GM21360 (cell line): ENCODE measurements around the gene MIEN1.
"Not testable (repeated sequence)": the region's sequence is repeated elsewhere in the genome, so short reads cannot be mapped to it uniquely, and the experiment has no call there.

ENCODE experiments used
- ATAC-seq: cut with Tn5 transposase; IDR thresholded peaks from one replicate; pipeline ENCODE4 v1.9.1; 2021; ENCODE audit warnings: mild to moderate bottlenecking, moderate library complexity; ENCODE audit not compliant: unreplicated experiment

Gene MIEN1

GRCh38 chr17:39756380-39757079, 26.2 kb upstream of the MIEN1 start:
- no peak for ATAC-seq

DNA sequence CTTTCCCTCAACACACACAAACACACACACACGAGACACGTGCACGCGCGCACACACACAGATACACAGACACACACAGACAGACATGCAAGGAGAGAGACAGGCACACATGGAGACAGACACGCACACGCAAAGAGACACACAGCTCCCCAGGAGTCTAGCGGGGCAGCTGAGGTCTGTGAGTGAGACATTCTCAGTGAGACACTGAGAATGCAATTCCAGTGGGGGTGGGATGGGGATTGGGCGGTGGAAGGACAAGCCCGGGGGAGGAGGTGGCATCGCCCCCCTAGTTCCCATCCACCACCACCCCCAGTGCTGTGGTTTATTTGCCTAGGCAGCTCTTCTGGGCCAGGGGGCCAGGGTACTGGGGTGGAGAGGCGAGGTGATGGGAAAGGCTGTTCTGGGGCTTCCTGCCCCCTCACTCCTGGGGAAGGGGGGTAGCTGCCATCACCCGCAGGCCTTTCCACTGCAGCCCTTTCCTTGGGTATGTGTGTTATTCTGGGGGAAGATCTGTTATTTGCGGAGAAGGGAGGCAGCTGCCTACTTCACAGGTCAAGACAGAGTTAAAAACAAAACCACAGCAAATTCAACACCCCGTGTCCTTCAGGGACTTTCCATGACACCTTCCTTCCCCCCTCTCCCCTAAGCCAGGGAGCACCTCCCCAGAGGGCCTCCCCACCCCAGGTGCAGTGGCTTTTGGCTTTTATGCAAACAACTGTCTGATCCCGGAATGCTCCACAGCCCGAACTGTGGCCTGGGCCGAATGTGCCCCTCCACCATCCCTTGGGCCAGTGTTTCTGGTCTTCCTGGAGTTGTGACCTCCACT, 25.4 kb upstream of the MIEN1 start:
- no peak for ATAC-seq

GRCh38 chr17:39754958-39755553, 24.7 kb upstream of the MIEN1 start:
- no peak for ATAC-seq

- ATAC-seq: peak; percentile 56
These were observed 24.0 kb upstream of the MIEN1 start for GRCh38 chr17:39754161-39754957.

DNA sequence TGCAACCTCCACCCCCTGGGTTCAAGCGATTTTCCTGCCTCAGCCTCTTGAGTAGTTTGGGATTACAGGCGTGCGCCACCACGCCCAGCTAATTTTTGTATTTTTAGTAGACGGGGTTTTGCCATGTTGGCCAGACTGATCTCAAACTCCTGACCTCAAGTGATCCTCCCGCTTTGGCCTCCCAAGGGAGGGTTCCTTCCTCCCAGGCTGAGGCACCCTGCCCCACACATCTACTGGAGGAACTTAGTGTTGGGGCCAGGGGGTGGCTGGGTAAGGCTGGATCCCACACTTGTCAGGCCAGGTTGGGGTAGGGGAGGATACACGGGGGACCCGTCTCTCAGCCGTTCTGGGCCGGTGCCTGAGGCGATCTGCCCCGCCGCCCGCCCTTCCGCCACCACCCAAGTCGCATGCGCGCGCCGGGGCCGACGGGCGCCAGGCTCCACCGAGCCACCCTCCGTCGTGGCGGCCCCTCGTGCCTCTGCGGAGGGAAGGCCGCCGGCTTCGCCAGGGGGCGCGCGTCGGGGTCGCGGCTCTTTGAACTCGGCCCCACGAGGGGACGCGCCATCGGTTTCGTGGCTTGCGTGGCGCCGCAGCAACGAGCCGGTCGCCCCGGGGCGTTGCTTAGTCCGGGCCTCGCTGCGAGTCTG, 23.3 kb upstream of the MIEN1 start:
- ATAC-seq: peak; percentile 23

DNA sequence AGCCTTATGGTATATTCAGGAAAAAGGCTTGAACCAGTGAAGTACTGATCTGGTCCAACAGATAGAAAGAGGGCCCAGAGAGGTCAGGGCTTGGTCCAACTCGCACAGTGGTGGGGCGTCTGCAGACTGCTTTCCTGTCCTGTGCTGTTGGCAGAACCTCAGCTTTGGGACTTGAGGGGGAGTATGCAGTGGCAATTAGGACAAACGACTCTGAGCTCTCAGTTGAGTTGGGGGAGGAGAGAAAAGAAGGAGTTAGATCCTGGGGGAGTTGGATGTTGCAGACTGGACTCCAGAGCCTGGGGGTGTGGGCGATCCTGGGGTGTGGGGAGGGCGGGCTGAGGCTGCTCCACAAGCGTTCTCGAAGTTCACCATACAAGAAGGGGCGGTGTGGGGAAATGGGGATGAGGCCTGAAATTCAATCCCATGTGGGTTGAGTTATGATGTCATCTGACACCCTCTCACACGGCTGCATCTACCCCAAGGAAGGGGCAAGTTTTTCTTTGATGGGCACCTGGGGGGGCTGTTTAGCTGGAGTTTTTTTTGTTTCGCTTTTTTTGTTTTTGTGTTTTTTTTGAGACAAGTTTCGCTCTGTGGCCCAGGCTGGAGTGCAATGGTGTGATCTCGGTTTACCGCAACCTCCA, 22.0 kb upstream of the MIEN1 start:
- no peak for ATAC-seq

- no peak for ATAC-seq
These were observed 21.3 kb upstream of the MIEN1 start for GRCh38 chr17:39751637-39752036.

DNA sequence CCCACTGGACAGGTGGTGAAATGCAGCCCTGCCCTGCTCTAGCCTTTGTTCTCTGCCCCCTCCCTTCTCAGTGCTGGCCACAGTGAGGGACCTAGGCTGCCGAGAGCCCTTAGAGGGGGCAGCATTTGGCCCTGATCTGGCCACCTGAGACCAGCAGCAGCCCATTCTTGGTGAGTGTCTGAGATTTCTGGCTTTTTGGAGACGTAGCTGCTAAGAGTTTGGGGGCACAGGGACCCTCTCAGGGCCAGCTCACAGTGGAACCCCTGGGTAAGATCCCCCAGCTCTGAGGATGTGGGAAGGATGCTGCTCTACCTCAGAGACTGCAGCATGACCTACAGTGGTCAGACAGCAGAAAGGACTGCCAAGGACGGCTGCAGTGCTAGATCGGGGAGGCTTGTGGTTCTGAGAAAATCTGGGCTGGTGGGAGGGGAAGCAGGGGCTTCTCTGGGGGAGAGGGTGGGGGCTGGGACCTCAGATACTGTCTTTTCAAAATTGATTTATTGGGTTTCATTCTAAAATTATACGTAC, 20.7 kb upstream of the MIEN1 start:
- no peak for ATAC-seq

DNA sequence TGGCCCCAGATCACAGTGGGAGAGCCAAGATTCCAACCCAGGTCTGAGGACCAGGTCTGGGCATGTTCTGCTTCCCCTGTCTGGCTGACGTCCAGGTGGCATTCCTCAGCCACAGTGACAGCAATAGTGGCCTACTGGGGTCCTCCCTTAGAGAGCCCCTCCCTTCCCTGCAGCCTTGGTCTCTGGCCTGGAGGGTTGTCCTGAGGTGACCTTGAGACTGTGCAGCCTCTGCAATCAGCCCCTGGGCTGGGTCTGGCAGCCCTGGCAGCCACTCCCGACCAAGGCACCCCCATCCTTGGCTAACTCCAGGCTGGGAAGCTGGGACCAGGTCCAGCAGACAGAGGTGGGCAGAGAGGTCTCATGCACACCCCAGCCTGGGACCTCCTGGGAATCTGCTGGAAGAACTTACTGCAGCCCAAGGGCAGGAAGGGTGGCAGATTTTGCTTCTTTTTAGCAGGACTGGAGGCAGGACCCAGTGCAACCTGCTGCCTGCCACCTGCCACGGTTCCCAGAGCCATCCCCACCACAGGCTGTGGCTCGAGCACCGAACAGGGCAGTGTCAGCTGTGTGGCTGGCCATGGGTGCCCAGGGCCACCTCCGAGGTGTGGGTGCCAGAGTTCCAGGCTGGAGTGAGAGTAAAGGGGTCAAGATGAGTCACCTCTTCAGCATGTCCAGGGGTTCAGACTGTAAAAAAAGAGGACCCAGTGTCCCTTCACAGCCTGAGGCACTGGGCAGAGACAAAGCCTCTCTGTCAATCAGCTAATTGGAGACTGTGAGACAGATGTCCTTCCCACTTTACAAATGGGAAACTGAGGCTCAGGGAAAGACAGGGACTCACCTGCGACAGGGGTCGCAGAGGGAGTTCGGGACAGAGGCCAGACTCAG, 20.0 kb upstream of the MIEN1 start:
- no peak for ATAC-seq

- not testable (repeated sequence) for ATAC-seq
These were observed 18.2 kb upstream of the MIEN1 start for GRCh38 chr17:39748444-39749034.

DNA sequence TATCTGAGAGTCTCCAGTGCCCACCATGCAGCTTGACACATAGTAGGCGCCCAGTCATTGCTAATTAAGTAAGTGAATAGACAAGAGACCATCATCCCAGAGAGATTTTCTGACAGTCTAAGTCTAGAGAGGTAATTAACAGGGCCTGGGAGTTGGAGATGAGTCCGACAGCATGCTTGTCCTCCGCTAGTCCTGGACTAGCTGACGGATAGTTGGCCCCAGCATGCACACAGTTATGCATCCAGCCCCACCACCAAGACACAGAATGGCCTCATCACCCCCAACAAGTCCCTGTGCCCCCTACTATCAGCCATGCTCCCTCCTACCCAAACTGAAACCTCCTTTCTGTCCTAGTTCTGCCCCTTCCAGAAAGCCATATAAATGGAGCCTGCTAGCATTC, 17.4 kb upstream of the MIEN1 start:
- no peak for ATAC-seq

- ATAC-seq: no peak
These were observed 15.8 kb upstream of the MIEN1 start for GRCh38 chr17:39746145-39746461.

GRCh38 chr17:39745335-39746144, 15.2 kb upstream of the MIEN1 start:
- ATAC-seq: no peak

GRCh38 chr17:39744836-39745215, 14.5 kb upstream of the MIEN1 start:
- no peak for ATAC-seq

GRCh38 chr17:39744075-39744835, 13.9 kb upstream of the MIEN1 start:
- no peak for ATAC-seq

GRCh38 chr17:39742856-39743436, 12.6 kb upstream of the MIEN1 start:
- ATAC-seq: no peak
